Skeletal muscle satellite cell (primary cell): ENCODE measurements around the gene PHF19.

Experiments
- H3K27me3 ChIP-seq: 2 replicates; pipeline ENCODE4 v1.7.0; 2013; ENCODE audit warnings: low read length; ENCODE audit not compliant: control insufficient read depth, insufficient read depth
- H3K36me3 ChIP-seq: 2 replicates; pipeline ENCODE4 v1.7.0; 2013; ENCODE audit warnings: mild to moderate bottlenecking, control low read depth, low read length; ENCODE audit not compliant: insufficient read depth
- H3K4me1 ChIP-seq: 2 replicates; pipeline ENCODE4 v1.7.0; 2013; ENCODE audit warnings: low read length; ENCODE audit not compliant: control insufficient read depth, insufficient read depth
- H3K4me2 ChIP-seq: 2 replicates; pipeline ENCODE4 v1.7.0; 2013; ENCODE audit warnings: mild to moderate bottlenecking, low read length
- H3K4me3 ChIP-seq: 2 replicates; pipeline ENCODE4 v1.7.0; 2013; ENCODE audit warnings: low read length
- H3K9ac ChIP-seq: 2 replicates; pipeline ENCODE4 v1.7.0; 2013; ENCODE audit warnings: mild to moderate bottlenecking, low read depth, low read length, moderate library complexity
- H3K9me3 ChIP-seq: replicated peaks from 2 replicates; pipeline ENCODE4 v1.7.0; 2013; ENCODE audit warnings: mild to moderate bottlenecking, control low read depth, low read length

PHF19 gene

GRCh38 chr9:120910643-120911042, 33.7 kb upstream of the PHF19 start:
- H3K4me3 ChIP-seq = no peak overlapping the region
- H3K4me2 ChIP-seq = no peak overlapping the region
- H3K9me3 ChIP-seq = no peaks in the 10 kb centered on the region
- H3K27me3 ChIP-seq = no peaks in the 10 kb centered on the region
- H3K4me1 ChIP-seq = peaks cover 26% of the 10 kb centered on the region
- H3K9ac ChIP-seq = no peak overlapping the region
- H3K36me3 ChIP-seq = no peaks in the 10 kb centered on the region

DNA sequence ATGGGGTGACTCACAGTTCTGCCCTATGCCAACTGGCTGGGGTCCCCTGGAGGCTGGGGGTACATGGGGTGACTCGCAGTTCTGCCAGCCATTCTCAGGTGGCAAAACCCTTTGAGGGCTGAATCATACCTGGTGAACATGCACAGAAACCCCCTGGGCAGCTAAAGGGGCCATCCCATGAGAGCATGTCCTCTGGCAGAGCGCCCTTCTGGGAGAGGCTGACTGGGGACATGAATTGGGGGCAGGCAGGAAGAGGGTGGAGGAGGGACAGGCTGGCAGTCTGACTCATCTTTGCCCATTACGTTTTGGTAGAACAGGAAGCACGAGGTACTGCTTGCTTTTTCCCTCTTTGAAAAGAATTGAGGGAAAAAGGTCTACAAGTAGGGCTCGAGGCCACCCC, 32.9 kb upstream of the PHF19 start:
- Histone ChIP-seq H3K9me3 (no peaks in the 10 kb centered on the region), H3K4me2 (no peak overlapping the region), H3K36me3 (no peaks in the 10 kb centered on the region), H3K4me1 (peaks cover 22% of the 10 kb centered on the region), H3K4me3 (no peak overlapping the region), H3K27me3 (no peaks in the 10 kb centered on the region), H3K9ac (no peak overlapping the region)

- Histone ChIP-seq H3K36me3 (no peaks in the 10 kb centered on the region), H3K9ac (no peak overlapping the region), H3K27me3 (no peaks in the 10 kb centered on the region), H3K4me1 (peaks cover 12% of the 10 kb centered on the region), H3K9me3 (no peaks in the 10 kb centered on the region), H3K4me3 (no peak overlapping the region), H3K4me2 (no peak overlapping the region)
These were observed 28.6 kb upstream of the PHF19 start for GRCh38 chr9:120905315-120906164.

DNA sequence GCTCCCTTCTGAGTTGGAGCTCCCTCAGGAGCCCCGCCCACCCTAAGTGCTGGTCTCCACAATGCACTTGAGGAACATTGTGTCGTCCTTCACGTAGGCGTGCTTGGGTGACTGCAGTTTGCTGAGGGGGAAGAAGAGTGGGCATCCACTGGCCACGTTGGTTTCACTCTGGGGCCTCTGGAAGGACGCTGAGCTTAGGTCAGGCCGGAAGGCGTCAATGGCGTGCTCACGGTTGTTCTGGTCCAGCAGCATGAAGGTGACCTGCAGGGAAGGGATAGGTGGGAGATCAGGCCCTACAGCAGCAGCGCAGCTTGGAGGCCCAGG, 28.0 kb upstream of the PHF19 start:
- Histone ChIP-seq H3K4me3 (no peak overlapping the region), H3K4me2 (no peak overlapping the region), H3K36me3 (no peaks in the 10 kb centered on the region), H3K27me3 (no peaks in the 10 kb centered on the region), H3K4me1 (peaks cover 6% of the 10 kb centered on the region), H3K9me3 (no peaks in the 10 kb centered on the region), H3K9ac (no peak overlapping the region)

DNA sequence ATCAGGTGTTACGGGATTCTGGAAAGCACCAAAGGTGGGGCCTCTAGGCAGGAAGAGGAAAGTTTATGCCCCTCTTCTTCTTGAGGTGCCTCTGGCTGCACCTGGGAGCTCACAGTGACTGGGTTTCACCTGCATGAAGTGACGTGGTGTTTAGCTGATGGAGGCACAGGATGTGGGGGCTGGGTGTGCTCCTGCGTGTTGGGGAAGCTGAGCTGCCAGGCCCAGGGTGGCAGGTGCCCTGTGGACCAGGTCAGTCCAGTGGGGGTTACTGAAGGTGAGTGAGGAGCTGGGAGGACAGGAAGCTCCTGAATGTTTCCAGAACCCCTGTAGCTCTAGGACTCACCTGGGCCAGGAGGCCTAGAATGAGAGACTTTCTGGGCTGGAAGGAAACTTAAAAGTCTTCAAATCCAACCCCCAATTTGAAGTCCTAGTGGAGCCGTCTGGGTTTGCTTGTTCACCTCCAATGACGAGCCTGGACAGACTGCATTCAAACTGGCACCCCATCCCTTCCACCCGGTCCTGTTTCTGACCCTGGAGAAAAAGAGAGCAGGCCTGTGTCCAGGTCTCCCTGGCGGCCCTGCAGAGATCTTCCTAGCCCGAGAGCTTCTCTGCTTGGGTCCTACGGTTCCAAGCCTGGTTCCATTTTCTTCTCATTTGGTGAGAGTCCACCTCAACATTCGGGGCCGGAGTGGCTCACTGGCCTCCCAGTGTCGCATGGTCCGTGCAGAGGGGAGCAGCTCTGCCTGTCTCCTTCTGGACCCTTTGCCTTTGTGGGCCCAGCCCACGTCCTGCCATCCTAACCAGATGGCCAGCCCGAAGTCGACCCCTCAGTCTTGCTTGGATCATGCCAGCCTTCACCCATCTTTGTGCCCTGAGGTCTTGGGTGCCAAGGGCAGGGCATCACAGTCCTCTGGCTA, 27.3 kb upstream of the PHF19 start:
- Histone ChIP-seq H3K4me3 (no peak overlapping the region), H3K9ac (no peak overlapping the region), H3K4me2 (no peak overlapping the region), H3K36me3 (no peaks in the 10 kb centered on the region), H3K27me3 (peaks cover 5% of the 10 kb centered on the region), H3K9me3 (no peaks in the 10 kb centered on the region), H3K4me1 (no peaks in the 10 kb centered on the region)

GRCh38 chr9:120902569-120903535, 25.9 kb upstream of the PHF19 start:
- no peak overlapping the region for H3K9ac ChIP-seq
- H3K4me2 ChIP-seq = no peak overlapping the region
- no peaks in the 10 kb centered on the region for H3K36me3 ChIP-seq
- H3K4me3 ChIP-seq = no peak overlapping the region
- no peaks in the 10 kb centered on the region for H3K9me3 ChIP-seq
- H3K27me3 ChIP-seq = peaks cover 6% of the 10 kb centered on the region
- no peaks in the 10 kb centered on the region for H3K4me1 ChIP-seq

DNA sequence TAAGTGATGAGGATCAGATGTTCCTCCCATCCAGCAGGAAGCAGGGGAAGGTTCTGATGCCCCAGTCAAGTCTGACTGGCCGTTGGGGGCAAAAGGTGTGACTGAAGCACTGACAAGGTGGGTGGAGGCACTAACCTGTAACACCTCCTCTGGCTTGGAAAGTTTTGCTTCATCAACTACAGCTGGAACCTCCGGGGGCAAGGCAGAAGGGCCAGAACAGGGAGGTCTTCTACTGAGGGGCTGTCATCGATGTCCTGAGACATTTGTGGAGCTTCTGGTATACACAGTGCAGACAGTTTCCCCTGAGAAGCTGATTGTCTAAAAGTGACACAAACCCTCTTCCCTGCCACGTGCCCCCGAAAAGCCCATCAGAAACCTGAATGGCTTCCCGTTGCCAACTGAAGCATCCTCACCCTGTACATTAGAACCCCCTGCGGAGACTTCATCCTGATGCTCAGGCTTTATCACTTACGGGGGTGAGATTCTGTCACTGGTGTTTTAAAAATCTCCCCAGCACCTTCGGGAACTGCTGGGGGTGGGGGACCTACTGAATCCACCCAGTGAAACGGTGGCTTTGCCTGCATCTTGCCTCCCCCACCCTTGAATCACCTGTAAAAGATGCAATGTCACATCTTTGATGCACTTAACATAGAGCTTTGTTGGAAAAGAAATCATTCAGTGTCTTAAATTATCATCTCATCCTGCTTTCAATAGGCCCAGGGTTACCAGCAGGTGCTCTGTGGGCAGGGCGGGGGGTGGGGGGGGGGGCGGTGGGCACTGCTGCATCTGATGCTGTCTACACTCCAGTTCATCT, 25.0 kb upstream of the PHF19 start:
- Histone ChIP-seq H3K4me3 (no peak overlapping the region), H3K9ac (no peak overlapping the region), H3K27me3 (peaks cover 6% of the 10 kb centered on the region), H3K9me3 (no peaks in the 10 kb centered on the region), H3K4me2 (no peak overlapping the region), H3K4me1 (peaks cover 4% of the 10 kb centered on the region), H3K36me3 (no peaks in the 10 kb centered on the region)

DNA sequence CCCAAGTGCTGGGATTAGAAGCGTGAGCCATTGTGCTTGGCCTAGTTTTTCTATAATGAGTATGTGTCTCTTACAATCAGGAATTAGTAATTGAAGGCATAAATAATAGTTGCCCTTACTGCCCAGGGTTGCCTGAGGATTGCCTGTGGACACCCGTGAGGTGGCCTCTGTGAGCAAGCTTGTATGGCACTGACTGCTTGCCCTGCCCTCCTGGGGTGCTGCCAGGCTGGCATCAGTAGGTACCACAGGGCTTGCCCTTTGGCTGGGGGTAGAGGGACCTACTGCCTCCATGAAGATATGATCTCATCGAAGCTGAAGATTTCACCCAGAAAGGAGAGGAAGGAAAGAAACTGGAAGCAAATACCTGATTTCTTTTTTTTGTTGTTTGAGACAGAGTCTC, 23.8 kb upstream of the PHF19 start:
- Histone ChIP-seq H3K36me3 (no peaks in the 10 kb centered on the region), H3K4me3 (no peak overlapping the region), H3K4me2 (no peak overlapping the region), H3K9ac (no peak overlapping the region), H3K4me1 (peaks cover 5% of the 10 kb centered on the region), H3K27me3 (peaks cover 10% of the 10 kb centered on the region), H3K9me3 (no peaks in the 10 kb centered on the region)

- peaks cover 5% of the 10 kb centered on the region for H3K4me1 ChIP-seq
- no peak overlapping the region for H3K4me2 ChIP-seq
These were observed 22.6 kb upstream of the PHF19 start for GRCh38 chr9:120899490-120900068.

DNA sequence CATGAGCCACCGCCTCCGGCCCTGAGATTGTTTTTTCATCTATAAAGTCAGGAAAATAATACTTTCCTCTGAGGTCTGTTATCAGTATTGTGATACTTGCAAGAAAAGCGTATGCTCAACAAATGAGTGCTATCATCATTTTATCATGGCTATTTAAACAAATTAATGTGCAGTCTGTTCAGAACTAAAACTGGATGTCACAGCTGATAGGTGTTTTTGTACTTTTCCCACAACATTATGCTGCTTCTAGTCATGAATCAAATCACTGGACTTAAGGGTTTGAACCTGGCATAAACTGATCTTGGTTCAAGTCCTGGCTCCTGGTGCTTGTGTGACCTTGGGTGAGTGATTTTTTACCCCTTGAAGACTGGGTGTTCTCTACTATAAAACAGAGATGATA, 21.4 kb upstream of the PHF19 start:
- H3K4me3 ChIP-seq = no peak overlapping the region
- peaks cover 29% of the 10 kb centered on the region for H3K27me3 ChIP-seq
- no peak overlapping the region for H3K9ac ChIP-seq
- H3K4me1 ChIP-seq = peaks cover 6% of the 10 kb centered on the region
- no peak overlapping the region for H3K4me2 ChIP-seq
- H3K9me3 ChIP-seq = no peaks in the 10 kb centered on the region
- H3K36me3 ChIP-seq = no peaks in the 10 kb centered on the region

More at GRCh38 chr9:120899490-120900068, 22.6 kb upstream of the PHF19 start:
- Histone ChIP-seq H3K36me3 (no peaks in the 10 kb centered on the region), H3K4me3 (no peak overlapping the region), H3K9ac (no peak overlapping the region), H3K9me3 (no peaks in the 10 kb centered on the region), H3K27me3 (peaks cover 18% of the 10 kb centered on the region)
